ENCODE measurements around the gene ZFYVE28. TPM values are rescaled to one million over a fixed set of nuclear protein-coding genes. Genes with fewer than 3 reads are reported as not detected.

Gene ZFYVE28
- total RNA-seq, 4 donors from 2014 or later: 8.5 to 15.0 (median 11.7) TPM

DNA sequence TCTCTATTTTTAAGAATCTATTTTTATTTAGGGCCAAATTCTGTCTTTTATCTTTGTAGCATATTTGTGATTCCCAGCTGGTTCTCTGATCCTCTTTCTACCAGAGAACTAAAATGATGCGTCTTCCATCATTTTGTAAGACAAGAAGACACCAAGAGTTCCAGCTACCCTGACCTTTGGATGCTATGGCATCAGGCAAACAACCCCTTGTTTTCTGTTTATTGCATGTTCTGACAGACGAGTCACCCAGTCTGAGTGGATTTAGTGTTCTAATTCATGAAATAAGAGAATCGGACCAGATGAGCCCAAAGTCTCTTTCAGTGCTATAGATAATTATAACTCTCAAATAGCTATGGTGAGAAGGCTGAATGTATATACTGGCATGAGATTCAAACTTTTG lies 69.7 kb downstream of the ZFYVE28 start:
- TF ChIP-seq, protein P1, sequence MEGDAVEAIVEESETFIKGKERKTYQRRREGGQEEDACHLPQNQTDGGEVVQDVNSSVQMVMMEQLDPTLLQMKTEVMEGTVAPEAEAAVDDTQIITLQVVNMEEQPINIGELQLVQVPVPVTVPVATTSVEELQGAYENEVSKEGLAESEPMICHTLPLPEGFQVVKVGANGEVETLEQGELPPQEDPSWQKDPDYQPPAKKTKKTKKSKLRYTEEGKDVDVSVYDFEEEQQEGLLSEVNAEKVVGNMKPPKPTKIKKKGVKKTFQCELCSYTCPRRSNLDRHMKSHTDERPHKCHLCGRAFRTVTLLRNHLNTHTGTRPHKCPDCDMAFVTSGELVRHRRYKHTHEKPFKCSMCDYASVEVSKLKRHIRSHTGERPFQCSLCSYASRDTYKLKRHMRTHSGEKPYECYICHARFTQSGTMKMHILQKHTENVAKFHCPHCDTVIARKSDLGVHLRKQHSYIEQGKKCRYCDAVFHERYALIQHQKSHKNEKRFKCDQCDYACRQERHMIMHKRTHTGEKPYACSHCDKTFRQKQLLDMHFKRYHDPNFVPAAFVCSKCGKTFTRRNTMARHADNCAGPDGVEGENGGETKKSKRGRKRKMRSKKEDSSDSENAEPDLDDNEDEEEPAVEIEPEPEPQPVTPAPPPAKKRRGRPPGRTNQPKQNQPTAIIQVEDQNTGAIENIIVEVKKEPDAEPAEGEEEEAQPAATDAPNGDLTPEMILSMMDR (IDR thresholded peaks at IDR 0.05; ENCODE audit: low read depth): no peak

DNA sequence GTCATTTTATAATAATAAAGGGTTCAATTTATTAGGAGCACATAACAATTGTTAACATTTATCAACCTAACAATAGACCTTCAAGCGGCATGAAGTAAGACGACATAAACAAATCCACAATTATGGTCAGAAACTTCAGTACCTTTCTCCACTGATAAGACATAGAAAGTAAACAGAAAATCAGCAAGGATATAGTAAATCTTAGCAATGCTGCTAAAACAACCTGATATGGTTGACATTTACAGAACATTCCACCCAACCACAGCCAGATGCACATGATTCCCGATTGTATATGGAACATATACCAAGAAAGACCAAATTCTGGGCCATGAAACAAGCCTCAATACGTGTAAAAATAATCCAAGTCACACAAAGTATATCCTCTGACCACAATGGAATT lies 71.3 kb downstream of the ZFYVE28 start:
- TF ChIP-seq, protein P1 (IDR thresholded peaks at IDR 0.05; ENCODE audit: low read depth): no peak

DNA sequence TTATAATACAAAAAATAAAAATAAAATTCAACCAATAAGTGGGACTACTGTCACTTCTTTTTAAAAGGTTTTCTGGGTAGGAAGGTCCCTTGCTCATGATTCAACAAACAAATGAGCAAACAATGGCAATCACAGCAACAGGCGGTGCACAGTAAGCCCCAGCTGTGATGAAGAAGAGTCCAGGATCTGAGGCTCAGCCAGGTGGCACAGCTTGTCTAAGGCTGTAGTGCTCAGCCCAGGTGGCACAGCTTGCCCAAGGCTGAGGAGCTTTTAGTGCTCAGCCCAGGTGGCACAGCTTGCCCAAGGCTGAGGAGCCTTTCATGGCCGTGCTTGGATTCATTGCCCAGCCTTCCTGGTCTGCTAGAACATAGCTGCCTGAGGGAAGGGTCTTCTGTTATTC lies 75.0 kb downstream of the ZFYVE28 start:
- TF ChIP-seq, protein P1 (IDR thresholded peaks at IDR 0.05; ENCODE audit: low read depth): no peak

DNA sequence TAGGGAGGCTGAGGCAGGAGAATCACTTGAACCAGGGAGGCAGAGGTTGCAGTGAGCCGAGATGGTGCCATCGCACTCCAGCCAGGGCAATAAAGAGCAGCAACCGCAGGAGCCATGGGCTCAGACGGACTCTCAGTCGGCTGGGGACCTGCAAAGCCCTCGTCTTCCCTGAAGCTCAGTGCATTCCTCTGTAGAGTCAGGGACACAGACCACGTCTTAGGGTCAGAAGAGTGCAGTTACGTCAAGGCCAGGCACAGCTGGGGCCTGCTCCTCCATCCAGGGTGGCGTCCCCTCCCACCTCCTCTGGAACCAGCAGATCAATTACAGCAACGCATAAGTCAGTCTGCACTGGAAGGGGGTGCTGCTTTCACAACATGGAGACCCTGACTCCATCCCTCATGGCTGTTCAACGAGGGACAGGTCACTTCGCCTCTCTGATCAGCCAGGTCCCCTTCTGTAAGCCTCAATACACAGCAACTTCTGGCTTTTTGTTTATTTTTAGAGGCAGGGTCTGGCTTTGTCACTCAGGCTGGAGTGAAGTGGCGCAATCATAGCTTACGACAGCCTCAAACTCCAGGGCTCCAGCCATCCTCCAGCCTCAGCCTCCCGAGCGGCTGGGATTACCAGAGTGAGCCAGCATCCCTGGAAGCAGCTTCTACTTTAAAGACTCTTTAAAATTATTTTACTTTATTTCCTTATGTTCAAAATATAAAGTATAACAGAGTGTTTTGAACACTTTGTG lies 76.4 kb downstream of the ZFYVE28 start:
- TF ChIP-seq, protein P1 (IDR thresholded peaks at IDR 0.05; ENCODE audit: low read depth): no peak

DNA sequence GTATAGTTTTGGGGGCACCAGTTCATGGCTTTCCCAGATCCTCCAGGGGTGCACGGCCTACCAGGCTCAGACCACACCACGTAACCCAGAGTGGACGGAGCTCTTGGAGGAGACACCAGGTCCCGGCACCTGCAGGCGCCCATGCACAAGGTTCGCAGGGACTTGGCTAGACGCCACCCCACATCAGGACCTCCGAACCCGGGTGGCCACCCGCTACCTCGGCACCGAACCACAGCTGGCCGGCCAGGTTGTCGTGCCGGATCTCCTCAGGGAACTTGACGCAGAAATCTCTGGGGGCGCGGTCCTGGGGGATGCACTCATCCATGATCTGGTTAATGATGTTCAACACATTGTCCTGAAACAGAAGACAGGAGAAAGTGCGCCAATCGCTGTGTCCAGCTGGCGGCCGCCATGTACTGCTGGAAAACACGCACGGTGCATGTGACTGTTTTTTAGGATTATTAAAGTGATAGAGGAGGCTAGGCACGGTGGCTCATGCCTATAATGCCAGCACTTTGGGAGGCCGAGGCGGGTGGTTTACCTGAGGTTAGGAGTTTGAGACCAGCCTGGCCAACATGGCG lies 77.1 kb downstream of the ZFYVE28 start:
- TF ChIP-seq, protein P1 (IDR thresholded peaks at IDR 0.05; ENCODE audit: low read depth): no peak

DNA sequence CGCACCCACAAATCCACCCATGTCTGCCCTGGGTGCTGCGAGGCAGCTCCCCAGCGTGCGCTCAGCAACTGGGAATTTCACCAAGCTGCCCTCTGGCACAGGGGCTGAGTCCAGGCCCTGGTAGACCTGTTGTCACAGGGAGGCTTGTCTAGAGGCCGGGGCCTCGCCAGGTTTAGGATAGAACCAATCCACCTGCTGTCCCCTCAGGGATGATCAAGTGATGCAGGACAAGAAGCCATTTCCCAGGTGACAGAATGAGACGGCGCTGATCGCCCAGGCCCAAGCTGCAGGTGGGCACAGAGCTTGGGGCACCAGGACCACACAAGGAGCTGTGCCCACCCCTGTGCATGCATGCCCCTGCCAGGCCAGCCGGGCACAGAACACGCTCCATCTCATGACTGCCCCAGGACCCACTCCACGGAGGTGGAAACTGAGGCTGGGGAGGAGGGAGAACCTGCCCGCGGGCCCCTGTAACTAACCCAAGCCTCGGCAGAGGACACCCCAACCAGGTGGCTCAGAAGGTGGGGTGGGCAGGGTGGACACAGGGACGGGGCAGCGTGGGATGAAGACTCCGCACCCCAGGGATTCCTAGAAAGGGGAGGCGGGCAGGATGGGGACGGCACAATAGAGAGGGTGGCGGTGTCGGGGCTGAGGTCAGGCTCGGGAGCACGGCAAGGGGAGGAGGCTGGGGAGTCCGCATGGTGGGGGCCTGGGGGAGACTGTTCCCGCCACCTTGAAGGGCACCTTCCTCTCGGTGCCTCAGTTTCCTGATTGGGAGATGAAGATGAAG lies 78.0 kb downstream of the ZFYVE28 start:
- TF ChIP-seq, protein P1 (IDR thresholded peaks at IDR 0.05; ENCODE audit: low read depth): no peak
